Endothelial cell of umbilical vein (primary cell): ENCODE measurements around the gene NEU4. TPM values are rescaled to one million over a fixed set of nuclear protein-coding genes. Genes with fewer than 3 reads are reported as not detected.

Experiments used
- BruUV-seq: library from RNA; stranded (reverse); fragments of 400-500 nt; replicated peaks from 2 replicates; lab custom pipeline; 2021; lab: Mats Ljungman, UMichigan
- CTCF ChIA-PET: fragments of 300-600, 350-600 bp; sonication (Branson Sonifier 250); formaldehyde crosslinking; loops from one replicate; lab custom pipeline; 2021; ENCODE audit warnings: antibody characterized with exemption, inconsistent platforms; lab: Charles Lee
- POLR2A ChIA-PET: fragments of 300-600, 350-600 bp; sonication (Branson Sonifier 250); formaldehyde crosslinking; loops from one replicate; lab custom pipeline; 2021; ENCODE audit warnings: antibody characterized with exemption, inconsistent platforms; lab: Charles Lee
- DNase-seq: peaks from one replicate; pipeline ENCODE4 v3.0.0-alpha.2; 2011; ENCODE audit warnings: low read depth, low spot score
- FAIRE-seq: peaks from 2 replicates; lab custom pipeline; 2011; peaks lifted over from hg19 to GRCh38; lab: Jason Lieb, UNC
- H2AFZ ChIP-seq: 2 replicates; pipeline ENCODE4 v1.6.0; 2012; ENCODE audit warnings: low read depth, low read length, control low read depth, inconsistent platforms
- H3K27ac ChIP-seq: 2 replicates; pipeline ENCODE4 v1.5.1; 2011; ENCODE audit warnings: low read depth, mild to moderate bottlenecking, control low read depth, low read length, moderate library complexity; ENCODE audit not compliant: insufficient read depth
- H3K27me3 ChIP-seq, 2 experiments: 2 replicates each; pipeline versions ENCODE4 v1.6.0 to v1.6.1; 2011; ENCODE audit warnings: low read length in 2 of 2, mixed read lengths in 1 of 2; ENCODE audit not compliant: control insufficient read depth in 2 of 2, insufficient read depth in 2 of 2
- H3K36me3 ChIP-seq, 2 experiments: 2 replicates in 1 of 2; 3 replicates in 1 of 2; pipeline ENCODE4 v1.5.1; 2011; ENCODE audit warnings: low read length in 2 of 2, mild to moderate bottlenecking in 1 of 2, moderate library complexity in 1 of 2; ENCODE audit not compliant: control insufficient read depth in 2 of 2, insufficient read depth in 2 of 2; ENCODE audit errors: extremely low read depth in 1 of 2
- H3K4me1 ChIP-seq: 3 replicates; pipeline ENCODE4 v1.5.1; 2011; ENCODE audit warnings: mild to moderate bottlenecking, low read length; ENCODE audit not compliant: control insufficient read depth, insufficient read depth; ENCODE audit errors: extremely low read depth
- H3K4me2 ChIP-seq: 2 replicates; pipeline ENCODE4 v1.6.1; 2011; ENCODE audit warnings: low read length, control low read depth, mixed read lengths; ENCODE audit not compliant: insufficient read depth
- H3K4me3 ChIP-seq, 3 experiments: fragments of 200-600 bp in 1 of 3; sonication (generic), shearing (Covaris generic) in 1 of 3; replicated peaks in 1 of 3; 2 replicates each; pipeline ENCODE4 v1.5.1; 2011 to 2016; ENCODE audit warnings: control low read depth in 3 of 3, low read length in 3 of 3, mild to moderate bottlenecking in 2 of 3, inconsistent platforms in 1 of 3, low read depth in 1 of 3, moderate library complexity in 1 of 3; ENCODE audit not compliant: insufficient read depth in 1 of 3
- H3K79me2 ChIP-seq: 2 replicates; pipeline ENCODE4 v1.6.0; 2012; ENCODE audit warnings: low read length, inconsistent platforms; ENCODE audit not compliant: control insufficient read depth, insufficient read depth
- H3K9ac ChIP-seq: replicated peaks from 2 replicates; pipeline ENCODE3; 2011; ENCODE audit warnings: low read length, control low read depth; ENCODE audit not compliant: insufficient read depth; ENCODE audit errors: extremely low read depth
- H3K9me1 ChIP-seq: replicated peaks from 3 replicates; pipeline ENCODE4 v1.6.0; 2011; ENCODE audit warnings: mild to moderate bottlenecking, low read length; ENCODE audit not compliant: control insufficient read depth, insufficient read depth; ENCODE audit errors: extremely low read depth
- H3K9me3 ChIP-seq: replicated peaks from 2 replicates; pipeline ENCODE4 v1.5.1; 2012; ENCODE audit warnings: low read length, inconsistent platforms; ENCODE audit not compliant: control insufficient read depth, insufficient read depth
- H4K20me1 ChIP-seq: replicated peaks from 2 replicates; pipeline ENCODE3; 2011; ENCODE audit warnings: mild to moderate bottlenecking, low read length; ENCODE audit not compliant: control insufficient read depth, insufficient read depth; ENCODE audit errors: extremely low read depth
- EZH2 ChIP-seq: IDR thresholded peaks from 2 replicates; pipeline ENCODE4 v1.6.1; 2012; ENCODE audit warnings: borderline replicate concordance, low read depth, mild to moderate bottlenecking, moderate library complexity, low read length, inconsistent platforms; ENCODE audit not compliant: severe bottlenecking
- FOS ChIP-seq: IDR thresholded peaks from 2 replicates; pipeline ENCODE4 v1.6.1; 2011; ENCODE audit warnings: mild to moderate bottlenecking, low read length, moderate library complexity, borderline replicate concordance; ENCODE audit not compliant: insufficient read depth
- GATA2 ChIP-seq: IDR thresholded peaks from 2 replicates; pipeline ENCODE4 v1.7.0; 2011; ENCODE audit warnings: low read depth, mild to moderate bottlenecking, moderate library complexity, mixed read lengths, low read length; ENCODE audit not compliant: insufficient read length, insufficient read depth
- JUN ChIP-seq: IDR thresholded peaks from 2 replicates; pipeline ENCODE4 v1.6.1; 2011; ENCODE audit warnings: borderline replicate concordance, low read depth; ENCODE audit not compliant: insufficient read length, insufficient read depth
- MYC ChIP-seq: IDR thresholded peaks from one replicate; pipeline ENCODE4 v1.6.1; 2011; ENCODE audit warnings: mild to moderate bottlenecking, low read depth, low read length
- POLR2A ChIP-seq: IDR thresholded peaks from 2 replicates; pipeline ENCODE4 v1.6.1; 2012; ENCODE audit warnings: low read depth, mild to moderate bottlenecking, control low read depth, low read length
- POLR2AphosphoS5 ChIP-seq: IDR thresholded peaks from 2 replicates; pipeline ENCODE4 v1.6.1; 2012; ENCODE audit warnings: low read depth, mild to moderate bottlenecking, control low read depth, low read length, moderate library complexity; ENCODE audit not compliant: insufficient read depth
- dilution Hi-C: fragments of 300-500 bp; cut with MboI; formaldehyde crosslinking; loops from one replicate; pipeline ENCODE4 v1.15.0; 2019; ENCODE audit warnings: low sequenced_read_pairs; ENCODE audit not compliant: extremely low pct_ligation_motif_present
- intact Hi-C: fragments of 100-400 bp; cut with micrococcal nuclease; formaldehyde crosslinking; loops from one replicate; pipeline ENCODE4 v1.10.0; 2022
- polyA plus RNA-seq, 4 experiments: library from polyadenylated mRNA; depleted of rRNA in 3 of 4; stranded (reverse) in 3 of 4; unstranded in 1 of 4; fragments of >200 nt; gene quantifications; 2 replicates each; pipeline versions ENCODE4 v1.2.1 to v1.2.3, GENCODE V29; 2011 to 2012; ENCODE audit warnings: missing spikeins in 1 of 4
- total RNA-seq: library from RNA; stranded (reverse); gene quantifications from 2 replicates; pipeline ENCODE4 v1.2.3, GENCODE V29; 2021

Gene NEU4
- total and polyA plus RNA-seq, 2 donors (not counting 3 experiments of a cell fraction or from before 2014, with no cell fraction given), result not detected

DNA sequence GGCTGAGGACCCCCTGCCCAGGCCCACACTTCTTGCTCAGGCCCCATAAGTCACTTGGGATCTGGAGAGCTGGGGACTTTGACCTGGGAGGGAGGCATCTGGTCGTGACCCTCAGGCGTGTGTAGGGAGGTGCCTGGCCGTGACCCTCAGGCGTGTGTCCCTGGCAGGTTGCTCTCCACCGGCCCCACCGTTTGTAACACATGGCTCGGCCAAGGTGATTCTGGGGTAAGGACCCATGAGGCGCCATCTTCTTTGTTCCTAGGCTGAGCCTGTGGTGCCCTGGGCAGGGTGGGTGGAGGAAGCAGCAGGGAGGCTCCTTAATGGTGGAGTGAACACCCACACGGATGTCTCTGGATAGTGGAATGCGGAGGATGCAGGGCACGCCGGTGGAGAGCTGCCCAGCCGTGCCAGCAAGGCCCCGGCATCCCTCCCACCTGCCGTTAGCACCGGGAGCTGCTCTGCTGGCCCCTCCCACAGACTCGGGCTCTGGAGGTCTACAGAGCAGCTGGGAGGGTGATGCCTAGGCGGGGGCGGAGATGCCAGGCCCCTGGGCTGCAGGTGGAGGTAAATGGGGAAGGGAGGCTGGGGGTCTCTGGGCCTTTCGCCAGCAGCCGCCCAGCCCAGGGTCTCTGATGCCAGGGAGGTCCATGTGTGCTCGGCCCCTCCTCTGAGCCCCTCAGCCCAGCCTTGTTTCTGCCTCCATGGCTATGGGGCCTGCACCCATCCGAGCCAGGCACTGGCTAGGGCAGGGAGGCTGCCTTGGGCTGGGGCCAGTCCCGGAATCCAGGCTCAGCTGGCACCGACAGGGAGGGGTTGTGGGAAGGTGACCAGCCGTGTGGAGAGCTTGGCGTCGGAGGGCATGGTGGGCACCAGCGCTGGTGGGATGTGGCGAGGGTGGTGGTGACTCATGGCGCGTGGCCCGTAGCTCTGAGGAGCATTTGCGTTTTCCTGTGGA, 33.5 kb upstream of the NEU4 start:
- CTCF ChIA-PET, result interaction anchor here (1.6 kb wide), 1 partner anchor 28 kb away, joined by 4 read pairs; no protein-coding TSS in a partner anchor
- FAIRE-seq (no peak), DNase-seq (no peak)
- POLR2A ChIA-PET, result no interaction called here
- no peak overlapping the region for H3K27ac ChIP-seq
- no peak overlapping the region for H3K9ac ChIP-seq
- no peak overlapping the region for H3K4me2 ChIP-seq
- no TSS peak for BruUV-seq
- H3K4me1 ChIP-seq, result peaks cover 5% of the 10 kb centered on the region
- H3K79me2 ChIP-seq, result no peaks in the 10 kb centered on the region
- H4K20me1 ChIP-seq, result no peaks in the 10 kb centered on the region
- no peaks in the 10 kb centered on the region for H3K9me3 ChIP-seq
- no peaks in the 10 kb centered on the region for H3K36me3 ChIP-seq
- H3K9me1 ChIP-seq, result no peaks in the 10 kb centered on the region
- intact Hi-C loops (no loop called here), dilution Hi-C loops (no loop called here)
- no peak overlapping the region for H2AFZ ChIP-seq
- H3K27me3 ChIP-seq, result no peaks in the 10 kb centered on the region
- no peak for TF ChIP-seq MYC
- TF ChIP-seq POLR2A, result no peak
- TF ChIP-seq GATA2, result no peak
- no peak for TF ChIP-seq POLR2AphosphoS5
- no peak for TF ChIP-seq JUN
- no peak for TF ChIP-seq FOS
- TF ChIP-seq EZH2, result no peak
- no peak overlapping the region for H3K4me3 ChIP-seq
